ENCODE results near the gene CES1.
"Not testable (repeated sequence)": the region's sequence is repeated elsewhere in the genome, so short reads cannot be mapped to it uniquely, and the experiment has no call there.

The CES1 gene

DNA sequence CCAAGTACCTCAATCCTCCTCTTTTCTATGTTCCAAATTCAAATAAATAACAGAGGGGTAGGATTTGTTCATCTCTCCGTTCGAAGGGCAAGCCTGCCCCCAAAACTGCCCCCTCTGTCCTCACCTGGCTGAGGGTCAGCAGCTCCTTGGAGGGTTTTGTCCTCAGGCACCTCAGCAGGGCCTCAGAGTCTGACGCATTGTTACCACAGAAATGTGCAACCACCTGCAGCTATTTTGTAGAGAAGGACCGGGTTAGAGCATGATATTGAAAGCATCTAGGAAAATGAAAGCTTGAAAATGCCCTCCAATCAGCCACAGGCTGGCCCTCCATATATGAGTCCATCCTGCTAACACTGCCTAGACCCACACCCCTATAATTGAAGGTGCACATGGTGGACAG lies 28.4 kb upstream of the CES1 start:
- no peak overlapping the region for H3K9ac ChIP-seq (ENCODE audit: insufficient read length)
- no peak for TF ChIP-seq FOXP2 (optimal IDR thresholded peaks at IDR 0.05; ENCODE audit: control extremely low read depth, extremely low read length, insufficient read depth)
- TF ChIP-seq POLR2AphosphoS5 (IDR thresholded peaks at IDR 0.05; ENCODE audit: borderline replicate concordance, low read depth, low read length), result no peak
- no peak for TF ChIP-seq EZH2 (IDR thresholded peaks at IDR 0.05)
- H3K9me3 ChIP-seq (ENCODE audit: low read depth, low read length), result no peaks in the 10 kb centered on the region
- no peak overlapping the region for H3K27ac ChIP-seq
- H3K4me3 ChIP-seq, result no peak overlapping the region
- no peaks in the 10 kb centered on the region for H3K36me3 ChIP-seq (ENCODE audit: insufficient read depth, low read length)
- no peak for DNase-seq (ENCODE audit: low read depth, low spot score)

DNA sequence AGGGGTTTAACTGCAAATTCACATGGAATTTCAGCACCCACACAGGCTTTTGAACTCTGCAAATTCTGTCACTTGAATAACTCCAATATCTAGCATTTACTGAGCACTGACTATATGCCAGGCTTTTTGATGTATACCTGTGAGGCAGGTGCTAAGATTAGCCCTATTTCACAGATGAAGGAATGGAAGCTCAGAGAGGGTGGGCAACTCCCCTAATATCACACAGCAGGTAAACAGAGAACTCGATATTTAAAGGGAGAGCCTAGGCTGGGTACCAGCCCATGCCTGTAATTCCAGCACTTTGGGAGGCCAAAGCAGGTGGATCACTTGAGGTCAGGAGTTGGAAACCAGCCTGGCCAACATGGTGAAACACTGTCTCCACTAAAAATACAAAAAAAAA lies 24.8 kb upstream of the CES1 start:
- DNase-seq (ENCODE audit: low read depth, low spot score); H3K36me3 ChIP-seq (ENCODE audit: insufficient read depth, low read length); H3K9ac ChIP-seq (ENCODE audit: insufficient read length); H3K27ac ChIP-seq; H3K9me3 ChIP-seq (ENCODE audit: low read depth, low read length); H3K4me3 ChIP-seq: not testable (repeated sequence)

DNA sequence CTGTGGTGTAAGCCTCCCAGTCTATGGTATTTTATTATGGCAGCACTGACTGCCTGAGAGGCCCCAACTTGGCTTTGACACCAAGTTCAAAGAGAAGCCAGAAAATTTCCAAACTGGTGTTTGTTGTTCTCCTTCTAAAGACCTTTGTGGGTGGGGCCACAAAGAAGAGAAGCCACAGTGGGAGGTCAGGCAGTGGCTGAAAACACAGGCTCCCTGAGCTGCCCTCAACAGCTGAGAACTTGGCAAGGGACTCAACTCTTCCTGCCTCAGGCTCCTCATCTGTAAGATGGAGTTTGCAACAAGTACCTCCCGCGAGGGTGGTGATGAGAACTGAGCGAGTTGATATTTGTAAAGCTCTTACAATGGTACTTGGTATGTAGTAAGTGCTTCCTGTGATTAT lies 24.1 kb upstream of the CES1 start:
- H3K27ac ChIP-seq, result no peak overlapping the region
- TF ChIP-seq FOXP2 (optimal IDR thresholded peaks at IDR 0.05; ENCODE audit: control extremely low read depth, extremely low read length, insufficient read depth) (no peak), EZH2 (IDR thresholded peaks at IDR 0.05) (no peak), POLR2AphosphoS5 (IDR thresholded peaks at IDR 0.05; ENCODE audit: borderline replicate concordance, low read depth, low read length) (no peak)
- H3K9me3 ChIP-seq (ENCODE audit: low read depth, low read length), result no peaks in the 10 kb centered on the region
- H3K9ac ChIP-seq (ENCODE audit: insufficient read length), result no peak overlapping the region
- H3K36me3 ChIP-seq (ENCODE audit: insufficient read depth, low read length), result no peaks in the 10 kb centered on the region
- no peak for DNase-seq (ENCODE audit: low read depth, low spot score)
- no peak overlapping the region for H3K4me3 ChIP-seq

DNA sequence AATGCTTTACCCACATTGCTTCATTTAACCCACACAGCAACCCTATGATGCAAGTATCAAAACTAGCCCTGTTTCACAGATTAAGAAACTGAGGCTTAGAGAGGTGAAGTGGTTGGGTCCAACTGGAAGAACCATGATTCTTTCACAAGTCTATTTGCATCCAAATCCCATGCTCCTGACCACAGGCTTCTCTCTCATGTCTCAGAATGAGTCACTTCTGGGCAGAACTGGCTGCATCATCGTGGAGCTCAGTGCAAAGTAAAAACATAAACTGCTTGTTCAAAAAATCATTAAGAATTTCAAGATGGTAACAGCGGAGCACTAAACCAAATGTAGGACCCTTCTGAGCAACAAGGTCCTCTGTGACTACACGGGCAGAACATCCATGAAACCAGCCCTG lies 20.2 kb upstream of the CES1 start:
- Histone ChIP-seq H3K9me3 (ENCODE audit: low read depth, low read length) (no peaks in the 10 kb centered on the region), H3K36me3 (ENCODE audit: insufficient read depth, low read length) (no peaks in the 10 kb centered on the region), H3K9ac (ENCODE audit: insufficient read length) (no peak overlapping the region), H3K4me3 (no peak overlapping the region), H3K27ac (no peak overlapping the region)
- TF ChIP-seq POLR2AphosphoS5 (IDR thresholded peaks at IDR 0.05; ENCODE audit: borderline replicate concordance, low read depth, low read length) (no peak), FOXP2 (optimal IDR thresholded peaks at IDR 0.05; ENCODE audit: control extremely low read depth, extremely low read length, insufficient read depth) (no peak), EZH2 (IDR thresholded peaks at IDR 0.05) (no peak)
- no peak for DNase-seq (ENCODE audit: low read depth, low spot score)

DNA sequence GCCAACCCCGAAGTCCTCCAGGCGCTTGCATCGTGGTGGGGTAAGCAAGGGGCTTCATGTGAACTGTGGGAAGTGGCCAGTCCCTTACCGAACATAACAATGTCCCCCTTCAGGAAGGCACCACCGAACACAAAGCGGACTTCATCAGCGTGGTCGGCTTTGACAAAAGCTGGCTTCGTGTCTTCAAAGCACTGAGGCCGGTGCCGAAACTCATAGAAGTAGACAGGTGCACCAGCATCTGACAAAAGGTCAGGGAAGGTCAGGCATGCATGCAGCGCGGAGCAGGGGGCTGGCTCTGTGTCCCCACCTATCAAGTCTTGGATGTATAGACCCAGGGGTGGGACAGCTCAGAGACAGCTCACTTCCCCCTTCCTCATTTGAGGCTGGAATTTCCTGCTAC lies 16.6 kb upstream of the CES1 start:
- Histone ChIP-seq H3K9me3 (ENCODE audit: low read depth, low read length) (no peaks in the 10 kb centered on the region), H3K9ac (ENCODE audit: insufficient read length) (no peak overlapping the region), H3K27ac (no peak overlapping the region), H3K36me3 (ENCODE audit: insufficient read depth, low read length) (no peaks in the 10 kb centered on the region), H3K4me3 (no peak overlapping the region)
- TF ChIP-seq POLR2AphosphoS5 (IDR thresholded peaks at IDR 0.05; ENCODE audit: borderline replicate concordance, low read depth, low read length), result no peak
- no peak for TF ChIP-seq EZH2 (IDR thresholded peaks at IDR 0.05)
- no peak for TF ChIP-seq FOXP2 (optimal IDR thresholded peaks at IDR 0.05; ENCODE audit: control extremely low read depth, extremely low read length, insufficient read depth)
- DNase-seq (ENCODE audit: low read depth, low spot score), result no peak

DNA sequence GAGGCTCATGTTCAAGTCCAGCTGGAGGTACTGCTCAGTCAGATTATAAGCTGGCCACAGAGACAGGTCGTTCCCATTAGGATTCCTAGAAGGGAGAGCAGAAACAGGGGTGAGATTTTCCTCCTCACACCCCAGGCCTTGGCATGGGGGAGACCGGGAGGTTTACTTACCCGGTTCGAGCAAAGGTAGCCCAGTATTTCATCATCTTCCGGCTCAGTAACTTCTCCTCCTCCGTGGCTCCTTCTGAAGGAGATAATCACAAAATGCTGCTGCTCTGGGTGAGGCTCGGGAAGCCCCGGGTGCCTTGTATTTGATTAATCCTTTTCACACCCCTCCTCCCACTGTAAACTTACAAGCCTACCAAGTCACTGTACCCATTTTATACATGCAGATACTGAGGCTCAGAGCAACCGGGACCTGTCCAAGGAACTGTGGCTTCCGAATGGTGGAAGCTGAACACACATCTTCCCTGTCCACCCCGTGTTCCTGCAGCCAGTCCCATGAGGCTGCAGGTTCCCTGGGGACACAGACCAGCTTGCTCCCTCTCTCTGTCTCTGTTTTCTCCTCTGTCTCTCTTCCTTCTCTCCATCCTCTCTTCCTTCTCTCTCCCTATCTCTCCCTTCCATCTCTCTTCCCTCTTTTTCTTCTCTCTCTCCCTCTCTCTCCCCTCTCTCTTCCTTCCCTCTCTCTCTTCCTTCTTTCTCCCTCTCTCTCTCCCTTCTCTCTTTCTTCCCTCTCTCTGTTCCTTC lies 13.9 kb upstream of the CES1 start:
- H3K9ac ChIP-seq (ENCODE audit: insufficient read length), result no peak overlapping the region
- TF ChIP-seq FOXP2 (optimal IDR thresholded peaks at IDR 0.05; ENCODE audit: control extremely low read depth, extremely low read length, insufficient read depth), result no peak
- TF ChIP-seq EZH2 (IDR thresholded peaks at IDR 0.05), result no peak
- no peak for TF ChIP-seq POLR2AphosphoS5 (IDR thresholded peaks at IDR 0.05; ENCODE audit: borderline replicate concordance, low read depth, low read length)
- no peak overlapping the region for H3K27ac ChIP-seq
- H3K4me3 ChIP-seq, result no peak overlapping the region
- no peaks in the 10 kb centered on the region for H3K36me3 ChIP-seq (ENCODE audit: insufficient read depth, low read length)
- no peak for DNase-seq (ENCODE audit: low read depth, low spot score)
- H3K9me3 ChIP-seq (ENCODE audit: low read depth, low read length), result no peaks in the 10 kb centered on the region

DNA sequence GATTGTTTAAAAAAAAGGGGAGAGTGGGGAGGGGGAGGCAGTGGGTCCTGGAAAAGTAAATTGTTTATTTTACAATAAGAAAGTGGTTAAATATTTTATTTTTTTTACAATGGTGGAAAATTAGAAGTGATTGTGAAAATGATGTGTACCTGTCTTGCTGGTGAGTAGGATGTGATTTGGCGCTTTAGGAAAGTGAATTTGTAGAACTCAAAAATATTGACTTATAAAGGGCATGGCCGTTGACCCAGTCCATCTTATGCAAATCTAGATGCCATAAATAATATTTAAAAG lies 10.2 kb upstream of the CES1 start:
- H3K9me3 ChIP-seq (ENCODE audit: low read depth, low read length), result no peaks in the 10 kb centered on the region
- H3K36me3 ChIP-seq (ENCODE audit: insufficient read depth, low read length), result no peaks in the 10 kb centered on the region
- H3K9ac ChIP-seq (ENCODE audit: insufficient read length), result no peak overlapping the region
- no peak overlapping the region for H3K4me3 ChIP-seq
- no peak overlapping the region for H3K27ac ChIP-seq
- TF ChIP-seq FOXP2 (optimal IDR thresholded peaks at IDR 0.05; ENCODE audit: control extremely low read depth, extremely low read length, insufficient read depth) (no peak), EZH2 (IDR thresholded peaks at IDR 0.05) (no peak), POLR2AphosphoS5 (IDR thresholded peaks at IDR 0.05; ENCODE audit: borderline replicate concordance, low read depth, low read length) (no peak)
- DNase-seq (ENCODE audit: low read depth, low spot score), result no peak

DNA sequence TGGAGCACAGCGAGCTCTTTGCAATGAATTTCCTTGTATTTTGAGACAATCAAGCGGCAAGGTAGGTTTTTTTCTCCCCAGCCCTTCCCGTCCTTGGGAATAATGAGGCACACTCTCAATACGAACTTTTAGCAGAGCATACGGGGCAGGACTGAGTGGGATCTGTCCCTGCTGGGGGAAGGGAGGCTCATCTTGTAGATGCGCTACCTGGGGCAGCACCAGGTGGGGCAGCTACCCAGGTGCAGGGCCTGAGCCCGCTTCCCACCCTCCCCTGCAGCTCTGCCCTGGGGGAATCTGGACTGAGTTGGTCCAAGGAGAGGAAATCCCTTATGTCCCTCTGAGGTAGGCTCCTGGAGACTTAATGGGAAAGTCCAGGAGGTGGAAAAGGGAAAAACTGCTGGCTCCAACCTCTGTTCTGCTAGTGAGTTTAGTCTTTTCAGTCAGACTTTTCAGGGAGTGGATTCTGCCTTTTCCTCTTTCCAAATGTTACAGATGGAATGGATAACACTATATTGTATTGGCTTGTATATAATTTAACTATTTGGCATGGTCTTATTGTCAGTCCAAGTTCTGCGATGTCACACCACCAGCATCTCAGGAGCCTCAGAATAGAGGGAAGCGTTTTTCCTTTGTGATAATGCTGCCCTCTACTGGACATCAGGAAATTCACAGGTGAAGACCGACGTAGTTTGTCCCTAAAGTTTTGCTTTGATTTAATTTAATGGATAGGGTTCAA lies 9.6 kb upstream of the CES1 start:
- Histone ChIP-seq H3K27ac (no peak overlapping the region), H3K9me3 (ENCODE audit: low read depth, low read length) (no peaks in the 10 kb centered on the region), H3K36me3 (ENCODE audit: insufficient read depth, low read length) (no peaks in the 10 kb centered on the region), H3K4me3 (no peak overlapping the region), H3K9ac (ENCODE audit: insufficient read length) (no peak overlapping the region)
- TF ChIP-seq FOXP2 (optimal IDR thresholded peaks at IDR 0.05; ENCODE audit: control extremely low read depth, extremely low read length, insufficient read depth), result no peak
- no peak for TF ChIP-seq EZH2 (IDR thresholded peaks at IDR 0.05)
- no peak for TF ChIP-seq POLR2AphosphoS5 (IDR thresholded peaks at IDR 0.05; ENCODE audit: borderline replicate concordance, low read depth, low read length)
- DNase-seq (ENCODE audit: low read depth, low spot score), result no peak

DNA sequence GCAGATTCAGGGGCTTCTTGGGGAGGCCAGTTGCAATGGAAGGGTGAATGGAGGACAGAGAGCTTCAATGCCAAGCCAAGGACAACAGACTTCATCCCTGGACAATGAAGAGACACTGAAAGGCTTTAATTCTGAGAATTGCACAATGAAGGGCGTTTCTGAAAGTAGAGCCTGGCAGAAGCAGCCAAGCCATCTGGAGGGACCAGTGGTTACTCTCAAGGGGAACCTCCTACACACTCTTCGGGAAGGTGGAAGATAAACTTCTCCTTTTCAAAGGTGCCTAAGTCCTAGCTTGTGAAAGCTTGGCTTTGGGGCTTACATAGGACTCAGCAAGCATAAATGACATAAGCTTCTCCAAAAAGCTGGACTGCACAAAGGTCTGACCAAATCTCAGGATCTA lies 6.2 kb upstream of the CES1 start:
- TF ChIP-seq POLR2AphosphoS5 (IDR thresholded peaks at IDR 0.05; ENCODE audit: borderline replicate concordance, low read depth, low read length) (no peak), FOXP2 (optimal IDR thresholded peaks at IDR 0.05; ENCODE audit: control extremely low read depth, extremely low read length, insufficient read depth) (no peak), EZH2 (IDR thresholded peaks at IDR 0.05) (no peak)
- Histone ChIP-seq H3K27ac (no peak overlapping the region), H3K9ac (ENCODE audit: insufficient read length) (no peak overlapping the region), H3K4me3 (no peak overlapping the region), H3K9me3 (ENCODE audit: low read depth, low read length) (no peaks in the 10 kb centered on the region), H3K36me3 (ENCODE audit: insufficient read depth, low read length) (no peaks in the 10 kb centered on the region)
- DNase-seq (ENCODE audit: low read depth, low spot score), result no peak
